H1 (cell line): ENCODE measurements around the gene MCC. TPM values are rescaled to one million over a fixed set of nuclear protein-coding genes. Genes with fewer than 3 reads are reported as not detected.

Experiments used
- ATF3 ChIP-seq: IDR thresholded peaks from 2 replicates; pipeline ENCODE4 v1.6.1; 2011; ENCODE audit warnings: low read depth, mild to moderate bottlenecking, low read length; ENCODE audit not compliant: insufficient read depth
- BCL11A ChIP-seq, 2 experiments: IDR thresholded peaks; one replicate each; pipeline ENCODE4 v1.6.1; 2011; ENCODE audit warnings: low read depth in 2 of 2, low read length in 2 of 2, mild to moderate bottlenecking in 2 of 2
- BRCA1 ChIP-seq: IDR thresholded peaks from 2 replicates; pipeline ENCODE4 v1.6.1; 2012; ENCODE audit warnings: low read depth, low read length, improper control_type of control experiment
- CEBPB ChIP-seq: IDR thresholded peaks from 2 replicates; pipeline ENCODE4 v1.6.1; 2012; ENCODE audit warnings: low read depth, low read length
- CHD1 ChIP-seq: IDR thresholded peaks from 2 replicates; pipeline ENCODE4 v1.6.1; 2012; ENCODE audit warnings: low read depth, low read length, improper control_type of control experiment
- E2F6 ChIP-seq: IDR thresholded peaks from 2 replicates; pipeline ENCODE4 v1.6.1; 2012; ENCODE audit warnings: inconsistent platforms
- EGR1 ChIP-seq: IDR thresholded peaks from 2 replicates; pipeline ENCODE4 v1.6.1; 2011; ENCODE audit warnings: low read depth, low read length, borderline replicate concordance
- HDAC2 ChIP-seq, 2 experiments: fragments of 300-600 bp in 1 of 2; sonication (generic) in 1 of 2; IDR thresholded peaks; 2 replicates each; pipeline ENCODE4 v1.6.1; 2011 to 2012; ENCODE audit warnings: low read depth in 2 of 2, low read length in 2 of 2, mild to moderate bottlenecking in 2 of 2, moderate library complexity in 2 of 2, borderline replicate concordance in 1 of 2, inconsistent platforms in 1 of 2
- JUN ChIP-seq: IDR thresholded peaks from 2 replicates; pipeline ENCODE4 v1.6.1; 2011; ENCODE audit warnings: low read depth, mild to moderate bottlenecking, improper control_type of control experiment, low read length
- KDM4A ChIP-seq: IDR thresholded peaks from one replicate; pipeline ENCODE4 v1.7.1; 2012; ENCODE audit warnings: low read depth, mild to moderate bottlenecking, moderate library complexity, low read length, inconsistent platforms; ENCODE audit not compliant: severe bottlenecking
- KDM5A ChIP-seq: fragments of 200-600 bp; IDR thresholded peaks from 2 replicates; pipeline ENCODE4 v1.7.1; 2012; ENCODE audit warnings: mild to moderate bottlenecking, low read length, inconsistent platforms, mixed read lengths
- MAX ChIP-seq: IDR thresholded peaks from 2 replicates; pipeline ENCODE4 v1.6.1; 2012; ENCODE audit warnings: inconsistent platforms
- RFX5 ChIP-seq: IDR thresholded peaks from 2 replicates; pipeline ENCODE4 v1.6.1; 2011; ENCODE audit warnings: low read depth, low read length, improper control_type of control experiment, borderline replicate concordance
- RXRA ChIP-seq: IDR thresholded peaks from 2 replicates; pipeline ENCODE4 v1.6.1; 2011; ENCODE audit warnings: low read depth, mild to moderate bottlenecking, low read length, moderate library complexity; ENCODE audit not compliant: insufficient read depth
- SAP30 ChIP-seq: fragments of 300-600 bp; sonication (generic); IDR thresholded peaks from 2 replicates; pipeline ENCODE4 v1.7.1; 2012; ENCODE audit warnings: low read length, moderate library complexity, mild to moderate bottlenecking, inconsistent platforms; ENCODE audit not compliant: insufficient read depth, insufficient replicate concordance
- SIRT6 ChIP-seq: IDR thresholded peaks from one replicate; pipeline ENCODE4 v1.7.1; 2012; ENCODE audit warnings: low read length, inconsistent platforms
- TAF7 ChIP-seq: optimal IDR thresholded peaks from 2 replicates; pipeline ENCODE3; 2011; ENCODE audit warnings: low read depth, mild to moderate bottlenecking, inconsistent platforms, low read length, moderate library complexity, borderline replicate concordance
- TBP ChIP-seq: IDR thresholded peaks from 2 replicates; pipeline ENCODE4 v1.6.1; 2011; ENCODE audit warnings: low read depth, low read length, improper control_type of control experiment
- polyA plus RNA-seq, 7 experiments: library from polyadenylated mRNA; depleted of rRNA in 3 of 7; stranded (reverse) in 5 of 7; unstranded in 2 of 7; fragments of >200 nt in 5 of 7; fragments of 200-250 nt in 2 of 7; gene quantifications; 1 replicate in 5 of 7; 2 replicates in 1 of 7; 4 replicates in 1 of 7; pipeline versions ENCODE4 v1.2.1 to v1.2.3, GENCODE V29; 2011 to 2013; ENCODE audit warnings: missing spikeins in 2 of 7, mixed read lengths in 2 of 7
- total RNA-seq: library from RNA; stranded (reverse); fragmentation: NEBNext Ultra II Directional; extraction: Animal tissue kit (Norgen Biotek cat#: 25700); gene quantifications from 2 replicates; pipeline ENCODE4 v1.2.1, GENCODE V29; 2021

The MCC gene
- total and polyA plus RNA-seq, 2 of the 8 experiments (the other 6 are each of a cell fraction or from before 2014, with no cell fraction given), result 2.6 to 18.3 TPM

GRCh38 chr5:113513384-113514288 lies 25.4 kb upstream of the MCC start, which contains the start of gene YTHDC2 (continued):
- TF ChIP-seq MAX (peak; percentile 44; the same call in 1 of the 2 replicates), TBP (peak; percentile 75; the same call in 1 of the 2 replicates), TAF7 (peak; percentile 31), HDAC2 (IDR thresholded peaks at IDR 0.05; ENCODE audit: borderline replicate concordance in 1 of 2, low read depth in 2 of 2, low read length in 2 of 2) (no peak; a peak in 1 of 4 replicates), E2F6 (peak; percentile 31; the same call in 1 of the 2 replicates), BRCA1 (no peak; the same call in 1 of the 2 replicates), KDM4A (peak; percentile 82), CHD1 (no peak), KDM5A (no peak; the same call in 1 of the 2 replicates), RXRA (no peak), JUN (peak; percentile 70; the same call in 1 of the 2 replicates), BCL11A (IDR thresholded peaks at IDR 0.05; ENCODE audit: low read depth in 2 of 2, low read length in 2 of 2) (no peak), CEBPB (no peak; the same call in 1 of the 2 replicates), SAP30 (no peak), SIRT6 (no peak), RFX5 (no peak), EGR1 (no peak; the same call in 1 of the 2 replicates), ATF3 (0 out of 2 replicates have a peak, but pooled peaks have one; percentile 34)
